ENCODE results near the gene JADE2. TPM values are rescaled to one million over a fixed set of nuclear protein-coding genes. Genes with fewer than 3 reads are reported as not detected.

JADE2 gene
- total and polyA plus RNA-seq, 2 of the 8 experiments (the other 6 are each of a cell fraction or from before 2014, with no cell fraction given): 19.2 to 55.8 TPM

GRCh38 chr5:134527156-134527960, 1.9 kb downstream of the JADE2 start (continued):
- TF ChIP-seq SIRT6 (IDR thresholded peaks at IDR 0.05; ENCODE audit: low read length): no peak
- peak; percentile 63; the same call in 1 of the 2 replicates for TF ChIP-seq MAX (IDR thresholded peaks at IDR 0.05)
- no peak for TF ChIP-seq TAF7 (optimal IDR thresholded peaks at IDR 0.05; ENCODE audit: borderline replicate concordance, low read depth, low read length)
- TF ChIP-seq BCL11A (IDR thresholded peaks at IDR 0.05; ENCODE audit: low read depth in 2 of 2, low read length in 2 of 2): no peak
- TF ChIP-seq SIN3A (conservative IDR thresholded peaks at IDR 0.05 in 1 of 2, IDR thresholded peaks at IDR 0.05 in 1 of 2; ENCODE audit: low read depth in 1 of 2, low read length in 2 of 2): 0 out of 4 replicates have a peak, but pooled peaks of 1 of the 2 experiments have one; percentile 25
- TF ChIP-seq ATF2 (IDR thresholded peaks at IDR 0.05; ENCODE audit: low read length): 0 out of 2 replicates have a peak, but pooled peaks have one; percentile 7
- peak; percentile 23; the same call in 1 of the 2 replicates for TF ChIP-seq CREB1 (IDR thresholded peaks at IDR 0.05)
- no peak for TF ChIP-seq FOSL1 (IDR thresholded peaks at IDR 0.05; ENCODE audit: insufficient read depth, low read depth, low read length)
- 0 out of 2 replicates have a peak, but pooled peaks have one; percentile 39 for TF ChIP-seq TAF1 (IDR thresholded peaks at IDR 0.05; ENCODE audit: low read depth, low read length)
- TF ChIP-seq CHD2 (IDR thresholded peaks at IDR 0.05; ENCODE audit: low read length): 0 out of 2 replicates have a peak, but pooled peaks have one; percentile 6
- no peak for TF ChIP-seq POLR2AphosphoS5 (IDR thresholded peaks at IDR 0.05; ENCODE audit: low read depth, low read length)
- TF ChIP-seq NANOG (IDR thresholded peaks at IDR 0.05; ENCODE audit: insufficient read depth, low read depth, low read length, poor library complexity, severe bottlenecking): no peak
- peak; percentile 58 to 75 for TF ChIP-seq RAD21 (IDR thresholded peaks at IDR 0.05 in 1 of 2, conservative IDR thresholded peaks at IDR 0.05 in 1 of 2; ENCODE audit: low read depth in 2 of 2, low read length in 2 of 2)
- TF ChIP-seq NRF1 (IDR thresholded peaks at IDR 0.05; ENCODE audit: low read depth, low read length): 0 out of 2 replicates have a peak, but pooled peaks have one; percentile 13

Measured in H1 (cell line).